Measurements from ENCODE around the gene EHD2.

GRCh38 chr19:47682939-47683338, 30.3 kb upstream of the EHD2 start:
- TF ChIP-seq, protein P1, sequence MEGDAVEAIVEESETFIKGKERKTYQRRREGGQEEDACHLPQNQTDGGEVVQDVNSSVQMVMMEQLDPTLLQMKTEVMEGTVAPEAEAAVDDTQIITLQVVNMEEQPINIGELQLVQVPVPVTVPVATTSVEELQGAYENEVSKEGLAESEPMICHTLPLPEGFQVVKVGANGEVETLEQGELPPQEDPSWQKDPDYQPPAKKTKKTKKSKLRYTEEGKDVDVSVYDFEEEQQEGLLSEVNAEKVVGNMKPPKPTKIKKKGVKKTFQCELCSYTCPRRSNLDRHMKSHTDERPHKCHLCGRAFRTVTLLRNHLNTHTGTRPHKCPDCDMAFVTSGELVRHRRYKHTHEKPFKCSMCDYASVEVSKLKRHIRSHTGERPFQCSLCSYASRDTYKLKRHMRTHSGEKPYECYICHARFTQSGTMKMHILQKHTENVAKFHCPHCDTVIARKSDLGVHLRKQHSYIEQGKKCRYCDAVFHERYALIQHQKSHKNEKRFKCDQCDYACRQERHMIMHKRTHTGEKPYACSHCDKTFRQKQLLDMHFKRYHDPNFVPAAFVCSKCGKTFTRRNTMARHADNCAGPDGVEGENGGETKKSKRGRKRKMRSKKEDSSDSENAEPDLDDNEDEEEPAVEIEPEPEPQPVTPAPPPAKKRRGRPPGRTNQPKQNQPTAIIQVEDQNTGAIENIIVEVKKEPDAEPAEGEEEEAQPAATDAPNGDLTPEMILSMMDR (IDR thresholded peaks at IDR 0.05) = no peak
- no peak for TF ChIP-seq POLR2AphosphoS5 (IDR thresholded peaks at IDR 0.05)
- TF ChIP-seq POLR2A (IDR thresholded peaks at IDR 0.05) = no peak
- no peak for TF ChIP-seq EP300 (IDR thresholded peaks at IDR 0.05)

Measured in gastroesophageal sphincter (tissue), 3 donors.